T-helper 1 cell treated with Interleukin-12 subunit alpha and Interleukin-12 subunit beta and Interleukin-4 antibody, amounts not matched to agents 30 μg/mL and 1 μg/mL, for 36 hours (primary cell): ENCODE results near the gene INPP4A.

Experiments
- H3K27ac Mint-ChIP-seq: one replicate; pipeline ENCODE4 v1.8.0; 2021; ENCODE audit warnings: mild to moderate bottlenecking, mixed read lengths
- H3K27me3 Mint-ChIP-seq: one replicate; pipeline ENCODE4 v1.8.0; 2021; ENCODE audit warnings: low read depth, mixed read lengths
- H3K36me3 Mint-ChIP-seq: one replicate; pipeline ENCODE4 v1.8.0; 2021; ENCODE audit warnings: low read depth, mixed read lengths
- H3K4me1 Mint-ChIP-seq: one replicate; pipeline ENCODE4 v1.8.0; 2021; ENCODE audit warnings: low read depth, mixed read lengths
- H3K4me3 Mint-ChIP-seq: one replicate; pipeline ENCODE4 v1.8.0; 2021; ENCODE audit warnings: mild to moderate bottlenecking, moderate library complexity, mixed read lengths
- H3K9me3 Mint-ChIP-seq: one replicate; pipeline ENCODE4 v1.8.0; 2021; ENCODE audit warnings: mixed read lengths

The INPP4A gene

DNA sequence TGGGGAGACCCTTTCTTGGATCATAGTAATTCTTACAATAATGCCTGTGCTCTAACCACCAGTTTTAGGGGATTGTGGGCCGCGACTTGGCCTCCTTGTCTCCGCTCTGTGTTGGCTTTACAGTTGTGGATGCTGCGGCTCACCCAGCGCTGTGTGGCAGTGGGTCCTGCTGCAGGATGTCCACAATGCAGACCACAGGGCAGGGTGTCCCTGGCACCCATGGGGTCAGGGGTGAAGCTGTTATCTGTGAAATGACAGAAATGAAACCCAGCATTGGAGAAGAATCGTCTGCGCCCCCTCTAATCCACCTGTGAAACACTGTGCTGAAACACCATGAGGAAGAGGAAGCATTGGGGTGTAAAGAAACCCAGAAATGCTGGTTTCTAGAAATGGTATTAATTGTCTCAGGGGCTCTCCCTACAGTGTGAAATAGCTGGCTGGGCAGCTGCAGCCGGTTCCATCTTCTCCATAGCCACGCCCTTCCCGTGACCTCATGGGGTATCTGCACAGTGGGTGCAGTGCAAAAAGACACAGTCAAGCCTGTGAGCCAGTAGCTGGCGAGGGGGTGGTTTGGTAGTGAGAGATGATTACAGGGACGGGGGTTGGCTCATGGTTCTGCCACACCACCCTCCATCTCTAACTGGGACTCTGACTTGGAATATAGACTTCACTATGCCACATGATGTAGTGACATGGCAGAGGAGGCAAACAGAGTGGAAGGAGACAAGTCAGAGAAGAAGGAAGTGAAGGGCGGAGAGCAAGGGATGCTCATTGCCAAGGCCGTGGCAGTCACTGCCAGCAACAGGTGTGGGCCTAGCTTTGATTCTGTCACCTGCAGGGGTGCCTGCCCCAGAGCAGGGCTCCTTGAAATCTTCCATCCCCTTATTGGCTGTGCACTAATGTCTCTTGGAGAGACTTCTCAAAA is 16.2 kb downstream of the INPP4A start:
- H3K27me3 Mint-ChIP-seq: no peaks in the 10 kb centered on the region
- peak overlapping the region; percentile 98 for H3K27ac Mint-ChIP-seq
- H3K36me3 Mint-ChIP-seq: peaks cover 24% of the 10 kb centered on the region
- peaks cover 81% of the 10 kb centered on the region for H3K4me1 Mint-ChIP-seq
- H3K9me3 Mint-ChIP-seq: no peaks in the 10 kb centered on the region
- H3K4me3 Mint-ChIP-seq: peak overlapping the region; percentile 68

DNA sequence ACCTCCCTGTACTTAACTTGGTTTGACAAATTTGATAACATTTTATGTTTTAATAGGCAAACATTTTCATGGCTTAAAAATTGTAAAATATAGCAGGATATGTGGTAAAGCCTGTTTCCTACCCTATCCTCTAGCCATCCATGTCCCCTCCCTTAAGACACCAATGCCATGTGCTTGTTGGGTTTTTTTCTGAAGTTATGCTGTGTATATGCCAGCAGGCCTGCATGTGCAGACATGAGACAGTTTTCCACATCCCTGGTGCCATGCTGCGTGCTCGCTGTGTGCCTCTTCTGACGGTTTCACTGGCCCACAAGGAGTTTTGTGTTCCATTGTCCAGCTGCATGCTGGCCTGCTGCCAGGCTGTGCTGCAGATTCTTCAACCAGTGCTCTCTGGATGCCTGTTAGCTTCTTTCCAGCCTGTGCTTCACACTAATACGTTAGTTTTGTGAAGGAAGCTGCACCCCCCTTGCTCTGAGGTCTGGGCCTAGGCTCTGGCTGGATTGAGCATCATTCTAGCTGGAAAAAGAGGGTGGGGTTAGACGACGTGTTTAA is 16.9 kb downstream of the INPP4A start:
- H3K36me3 Mint-ChIP-seq: peaks cover 23% of the 10 kb centered on the region
- H3K27me3 Mint-ChIP-seq: no peaks in the 10 kb centered on the region
- H3K9me3 Mint-ChIP-seq: no peaks in the 10 kb centered on the region
- peak overlapping the region; percentile 98 for H3K27ac Mint-ChIP-seq
- H3K4me1 Mint-ChIP-seq: peaks cover 84% of the 10 kb centered on the region
- H3K4me3 Mint-ChIP-seq: no peak overlapping the region

DNA sequence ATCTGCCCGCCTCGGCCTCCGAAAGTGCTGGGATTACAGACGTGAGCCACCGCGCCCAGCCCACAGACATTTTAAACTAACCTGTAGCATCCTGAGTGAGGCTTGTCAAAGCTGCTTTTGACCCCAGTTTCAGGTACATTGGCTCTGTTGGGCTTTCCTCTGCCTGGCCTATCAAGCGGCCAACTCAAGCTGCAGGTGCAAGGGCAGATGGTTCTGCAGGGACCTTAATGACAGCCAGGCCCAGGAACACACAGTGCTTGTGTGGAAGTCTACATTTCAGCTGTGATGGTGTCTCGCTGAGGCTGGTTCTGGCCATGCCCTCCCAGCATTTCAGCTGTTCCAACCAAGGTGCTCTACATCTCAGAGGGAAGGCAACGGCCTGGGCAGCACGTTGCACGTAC is 18.4 kb downstream of the INPP4A start:
- peak overlapping the region; percentile 84 for H3K4me3 Mint-ChIP-seq
- H3K4me1 Mint-ChIP-seq: peaks cover 82% of the 10 kb centered on the region
- H3K27me3 Mint-ChIP-seq: no peaks in the 10 kb centered on the region
- no peaks in the 10 kb centered on the region for H3K9me3 Mint-ChIP-seq
- peaks cover 26% of the 10 kb centered on the region for H3K36me3 Mint-ChIP-seq
- peak overlapping the region; percentile 96 for H3K27ac Mint-ChIP-seq

DNA sequence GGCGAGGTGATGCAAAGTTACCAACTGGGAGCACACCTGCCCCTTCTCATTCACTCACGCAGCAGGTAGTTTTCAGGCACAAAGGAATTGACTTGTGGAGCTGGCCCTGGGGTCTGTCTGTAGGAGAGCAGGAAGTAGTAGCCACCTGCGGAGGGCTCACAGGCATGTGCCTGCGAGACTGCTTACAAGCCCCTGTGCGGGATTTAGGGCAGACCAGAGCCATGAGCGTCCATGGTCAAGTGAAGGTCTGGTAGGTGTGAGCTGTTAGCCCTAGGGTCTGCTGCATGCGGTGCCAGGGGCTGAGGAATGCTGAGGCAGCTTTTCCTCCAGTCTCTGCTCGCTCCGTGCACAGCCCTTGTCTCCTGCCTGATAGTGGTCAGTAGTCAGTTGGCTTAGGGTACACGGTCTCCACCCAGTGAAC is 18.9 kb downstream of the INPP4A start:
- H3K36me3 Mint-ChIP-seq: peaks cover 24% of the 10 kb centered on the region
- H3K4me3 Mint-ChIP-seq: peak overlapping the region; percentile 84
- no peaks in the 10 kb centered on the region for H3K9me3 Mint-ChIP-seq
- H3K4me1 Mint-ChIP-seq: peaks cover 82% of the 10 kb centered on the region
- H3K27ac Mint-ChIP-seq: peak overlapping the region; percentile 96
- H3K27me3 Mint-ChIP-seq: no peaks in the 10 kb centered on the region

DNA sequence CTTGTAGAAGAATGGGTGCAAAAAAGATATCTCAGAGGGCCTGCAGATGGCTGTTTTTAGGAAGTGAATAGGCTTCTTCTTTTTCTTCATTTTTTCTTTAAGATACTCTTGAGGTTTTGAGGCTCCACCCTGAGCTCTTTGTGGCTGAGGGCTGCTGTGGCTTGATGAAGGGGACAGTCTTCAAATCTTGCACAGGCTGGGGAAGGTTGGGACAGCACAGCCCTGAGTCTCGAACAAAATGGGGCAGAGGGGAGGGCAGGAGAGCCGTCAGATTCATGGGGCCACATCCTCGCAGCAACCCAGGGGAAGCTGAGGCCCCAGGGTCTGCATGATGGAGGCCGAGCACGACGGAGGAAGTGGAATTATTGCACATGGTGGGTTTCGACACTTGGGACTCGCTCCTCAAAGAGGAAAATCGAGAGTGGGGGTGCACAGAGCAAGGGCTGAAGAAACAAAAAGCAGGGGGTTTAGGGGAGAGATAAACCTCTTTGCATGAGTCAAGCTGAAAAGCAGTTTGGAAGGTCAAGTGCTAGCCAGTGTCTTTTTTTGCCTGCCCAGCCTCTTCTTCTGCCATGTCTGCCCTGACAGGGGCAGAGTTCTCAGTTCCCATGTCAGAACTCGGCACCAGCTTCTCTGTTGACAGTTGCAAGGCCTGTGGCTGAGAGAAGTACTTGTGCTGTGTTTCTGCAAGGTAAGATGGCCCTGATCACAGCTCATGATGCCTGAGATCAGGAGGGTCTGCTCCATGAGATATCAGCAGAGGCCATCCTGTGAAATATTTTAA is 19.5 kb downstream of the INPP4A start:
- H3K27ac Mint-ChIP-seq: peak overlapping the region; percentile 96
- peaks cover 25% of the 10 kb centered on the region for H3K36me3 Mint-ChIP-seq
- peak overlapping the region; percentile 84 for H3K4me3 Mint-ChIP-seq
- H3K27me3 Mint-ChIP-seq: no peaks in the 10 kb centered on the region
- no peaks in the 10 kb centered on the region for H3K9me3 Mint-ChIP-seq
- H3K4me1 Mint-ChIP-seq: peaks cover 80% of the 10 kb centered on the region

DNA sequence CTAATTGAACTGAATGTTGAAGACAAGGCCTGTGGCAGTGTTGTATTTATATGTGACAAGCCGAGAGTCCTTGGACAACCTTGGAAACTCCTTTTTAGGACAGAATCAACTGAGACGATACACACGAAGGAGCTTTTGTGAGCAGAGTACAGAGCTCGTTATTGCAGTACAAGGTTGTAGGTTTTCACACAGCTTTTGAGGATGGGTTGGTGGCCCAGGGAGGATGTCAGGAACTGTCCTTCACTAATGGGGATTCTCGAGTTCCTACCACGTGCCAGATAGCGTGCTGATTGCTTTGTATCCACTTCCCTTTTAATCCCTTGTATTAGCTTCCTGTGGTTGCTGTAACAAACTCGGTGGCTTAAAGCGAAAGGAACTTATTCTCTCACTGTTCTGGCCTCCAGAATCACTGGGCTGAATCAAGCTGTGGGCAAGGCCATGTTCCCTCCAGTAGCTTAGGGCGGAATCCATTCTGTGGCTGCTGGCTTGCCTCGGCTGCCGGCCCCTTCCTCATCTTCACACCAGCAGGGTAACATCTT is 20.2 kb downstream of the INPP4A start:
- Mint-ChIP-seq H3K27me3 (no peaks in the 10 kb centered on the region), H3K4me1 (peaks cover 76% of the 10 kb centered on the region), H3K4me3 (peak overlapping the region; percentile 84), H3K9me3 (no peaks in the 10 kb centered on the region), H3K27ac (peak overlapping the region; percentile 96), H3K36me3 (peaks cover 27% of the 10 kb centered on the region)

DNA sequence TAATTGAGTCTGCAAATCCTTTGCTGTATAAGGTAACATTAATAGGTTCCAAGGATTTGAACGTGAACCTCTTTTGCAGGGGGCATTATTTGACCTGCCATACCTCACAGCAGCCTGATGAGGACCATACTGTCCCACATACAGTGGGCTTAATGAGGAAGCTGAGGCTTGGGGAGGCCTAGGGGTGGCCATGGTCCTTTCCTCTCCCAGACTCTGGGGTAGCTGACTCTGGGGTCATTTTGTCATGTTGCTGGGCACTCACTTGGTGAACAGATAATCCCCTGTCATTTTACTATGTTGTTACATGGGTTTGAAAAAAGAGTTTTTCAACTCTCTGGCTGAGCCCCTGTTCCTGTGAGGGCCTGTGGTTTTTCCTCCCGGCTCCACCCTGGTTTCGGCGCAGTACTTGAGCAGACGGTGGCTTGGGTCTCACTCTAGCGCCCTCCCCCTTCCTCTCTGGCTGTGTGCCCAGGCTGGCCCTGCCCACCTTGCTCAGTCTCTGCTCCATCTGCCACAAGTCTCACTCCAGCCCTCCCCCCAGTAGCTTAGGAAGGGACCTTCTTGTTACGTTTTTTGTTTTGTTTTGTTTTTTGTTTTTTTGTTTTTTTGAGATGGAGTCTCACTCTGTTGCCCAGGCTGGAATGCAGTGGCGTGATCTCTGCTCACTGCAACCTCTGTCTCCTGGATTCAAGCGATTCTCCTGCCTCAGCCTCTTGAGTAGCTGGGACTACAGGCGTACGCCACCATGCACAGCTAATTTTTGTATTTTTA is 21.0 kb downstream of the INPP4A start:
- Mint-ChIP-seq H3K27ac (peak overlapping the region; percentile 96), H3K36me3 (peaks cover 31% of the 10 kb centered on the region), H3K9me3 (no peaks in the 10 kb centered on the region), H3K27me3 (no peaks in the 10 kb centered on the region), H3K4me3 (peak overlapping the region; percentile 84), H3K4me1 (peaks cover 72% of the 10 kb centered on the region)

DNA sequence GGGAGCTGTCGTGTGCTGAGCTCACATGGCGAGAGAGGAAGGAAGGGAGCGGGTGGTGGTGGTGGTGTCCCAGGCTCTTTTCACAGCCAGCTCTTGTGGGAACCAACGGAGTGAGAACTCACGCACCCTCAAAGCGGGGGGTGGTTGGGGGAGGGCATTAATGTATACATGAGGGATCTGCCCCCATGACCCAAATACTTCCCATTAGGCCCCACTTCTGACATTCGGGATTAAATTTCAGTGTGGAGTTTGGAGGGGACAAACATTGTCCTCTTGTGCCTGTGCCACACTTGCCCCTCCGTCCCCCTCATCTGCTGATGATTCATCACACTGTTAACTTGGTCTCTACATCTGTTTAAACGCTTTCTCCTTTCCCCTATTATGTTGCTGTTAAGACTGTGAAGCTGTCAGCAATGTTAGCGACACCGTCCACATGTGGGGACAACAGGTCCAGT is 22.5 kb downstream of the INPP4A start:
- H3K4me1 Mint-ChIP-seq: peaks cover 73% of the 10 kb centered on the region
- H3K9me3 Mint-ChIP-seq: no peaks in the 10 kb centered on the region
- peak overlapping the region; percentile 96 for H3K27ac Mint-ChIP-seq
- H3K4me3 Mint-ChIP-seq: peak overlapping the region; percentile 84
- H3K36me3 Mint-ChIP-seq: peaks cover 33% of the 10 kb centered on the region
- H3K27me3 Mint-ChIP-seq: no peaks in the 10 kb centered on the region

DNA sequence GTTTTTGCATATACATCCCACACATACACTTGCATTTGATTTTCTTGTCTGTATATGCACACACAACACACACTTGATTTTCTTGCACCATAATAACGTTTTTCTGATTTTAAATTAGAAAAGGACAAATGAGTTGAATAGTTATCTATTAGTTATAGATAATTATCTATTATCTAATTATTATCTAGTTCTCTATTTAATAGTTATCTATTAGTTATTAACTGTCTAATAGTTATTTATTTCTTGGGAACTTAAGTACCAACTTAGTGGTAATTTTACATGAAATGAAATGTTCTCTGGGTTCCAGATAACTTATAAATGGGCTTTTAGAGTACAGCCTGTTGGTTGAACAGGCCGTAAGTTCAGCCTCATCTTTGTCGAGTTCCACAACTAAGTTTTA is 23.0 kb downstream of the INPP4A start:
- peak overlapping the region; percentile 96 for H3K27ac Mint-ChIP-seq
- no peaks in the 10 kb centered on the region for H3K27me3 Mint-ChIP-seq
- peaks cover 33% of the 10 kb centered on the region for H3K36me3 Mint-ChIP-seq
- H3K4me3 Mint-ChIP-seq: peak overlapping the region; percentile 84
- H3K4me1 Mint-ChIP-seq: peaks cover 79% of the 10 kb centered on the region
- H3K9me3 Mint-ChIP-seq: no peaks in the 10 kb centered on the region

DNA sequence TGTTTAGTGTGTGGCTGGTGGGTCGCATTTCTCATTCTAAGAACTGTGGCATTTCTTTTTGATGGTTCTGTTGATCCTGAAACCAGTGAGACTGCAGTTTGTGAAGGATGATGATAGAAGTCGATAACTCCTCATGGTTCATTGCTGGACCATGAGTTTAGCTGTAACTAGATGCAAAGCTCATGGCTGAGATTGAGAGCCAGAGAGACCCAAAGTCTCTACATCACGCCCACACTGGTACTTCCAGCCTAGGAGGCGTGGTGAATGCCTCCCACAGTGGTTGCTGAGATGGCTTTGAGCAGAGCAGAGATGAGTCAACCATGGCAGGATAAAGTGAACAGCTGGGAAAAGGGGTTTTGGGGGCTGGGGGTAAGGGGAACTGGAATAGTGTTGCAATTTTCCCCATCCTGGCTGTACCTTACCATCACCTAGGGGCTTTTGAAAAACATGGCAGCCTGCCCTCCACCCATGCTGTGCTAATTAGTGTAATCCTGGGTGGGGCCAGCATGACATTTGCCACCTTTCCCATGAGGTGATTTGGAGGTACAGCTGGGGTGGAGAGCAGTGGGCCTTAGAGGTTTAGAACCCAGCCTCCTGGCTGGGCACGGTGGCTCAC is 24.1 kb downstream of the INPP4A start:
- H3K36me3 Mint-ChIP-seq: peaks cover 29% of the 10 kb centered on the region

DNA sequence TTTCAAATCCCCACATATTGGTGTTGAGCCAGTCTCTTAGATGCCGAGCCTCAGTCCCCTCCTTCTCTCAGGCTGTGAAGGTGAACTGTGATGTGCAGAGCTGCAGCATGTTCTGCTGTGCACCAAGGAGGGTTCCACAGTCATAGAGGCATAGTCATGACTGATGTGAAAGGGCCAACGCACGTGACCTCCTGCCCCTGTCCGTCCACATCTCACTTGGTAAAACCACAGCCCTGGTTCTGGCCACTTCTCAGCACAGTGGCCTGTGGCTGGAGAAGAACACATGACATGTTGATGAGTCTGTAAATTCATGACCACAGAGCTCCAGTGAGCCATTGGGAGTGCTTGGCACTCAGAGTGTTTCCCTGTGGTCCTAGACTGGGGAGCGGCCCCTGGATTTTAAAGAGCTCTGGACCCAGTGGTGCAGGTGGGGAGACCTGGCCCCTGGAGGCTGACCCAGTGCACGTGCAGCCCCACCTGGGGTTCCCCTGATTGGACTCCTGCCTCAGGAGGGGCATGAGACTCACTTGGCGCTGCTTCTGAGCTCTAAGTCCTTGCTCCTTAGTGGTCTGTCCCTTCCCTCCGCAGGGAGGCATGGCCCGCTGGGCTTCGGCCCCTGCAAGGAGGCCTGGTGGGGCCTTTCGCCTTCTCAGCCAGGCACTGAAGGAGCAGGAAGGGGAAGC is 25.3 kb downstream of the INPP4A start:
- Mint-ChIP-seq H3K27me3 (no peaks in the 10 kb centered on the region), H3K4me1 (peaks cover 81% of the 10 kb centered on the region), H3K36me3 (peaks cover 30% of the 10 kb centered on the region), H3K4me3 (peak overlapping the region; percentile 62), H3K9me3 (no peaks in the 10 kb centered on the region), H3K27ac (peak overlapping the region; percentile 93)

More for the DNA sequence above, 24.1 kb downstream of the INPP4A start:
- no peaks in the 10 kb centered on the region for H3K27me3 Mint-ChIP-seq
- peak overlapping the region; percentile 77 for H3K4me3 Mint-ChIP-seq
- peaks cover 81% of the 10 kb centered on the region for H3K4me1 Mint-ChIP-seq
- H3K9me3 Mint-ChIP-seq: no peaks in the 10 kb centered on the region
- peak overlapping the region; percentile 90 for H3K27ac Mint-ChIP-seq

DNA sequence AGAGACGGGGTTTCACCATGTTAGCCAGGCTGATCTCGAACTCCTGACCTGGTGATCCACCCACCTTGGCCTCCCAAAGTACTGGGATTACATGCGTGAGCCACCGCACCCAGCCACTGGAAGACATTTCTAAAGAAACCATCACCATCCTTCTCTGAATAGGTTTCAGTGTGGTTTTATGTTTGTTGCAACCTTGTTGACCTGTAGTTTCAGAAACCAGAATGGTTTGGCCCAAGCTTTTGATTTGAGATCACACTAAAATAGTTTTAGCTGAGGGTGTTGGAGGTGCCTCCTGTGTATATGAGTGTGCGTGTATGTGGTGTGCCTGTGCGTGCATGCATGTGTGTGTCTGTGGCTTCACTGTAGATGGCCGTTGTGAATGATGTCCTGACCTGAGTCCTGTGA is 26.2 kb downstream of the INPP4A start:
- H3K27ac Mint-ChIP-seq: peak overlapping the region; percentile 93
- peaks cover 31% of the 10 kb centered on the region for H3K36me3 Mint-ChIP-seq
- H3K27me3 Mint-ChIP-seq: no peaks in the 10 kb centered on the region
- peak overlapping the region; percentile 73 for H3K4me3 Mint-ChIP-seq
- peaks cover 82% of the 10 kb centered on the region for H3K4me1 Mint-ChIP-seq
- no peaks in the 10 kb centered on the region for H3K9me3 Mint-ChIP-seq
